ENCODE data around the gene CAMTA1. TPM values are rescaled to one million over a fixed set of nuclear protein-coding genes. Genes with fewer than 3 reads are reported as not detected.

Gene CAMTA1
- polyA plus RNA-seq, 1 experiment, result 64.9 TPM

- peaks cover 14% of the 10 kb centered on the region for H3K9me3 ChIP-seq (ENCODE audit: control insufficient read depth, insufficient read depth, low read length)
- no peak overlapping the region for H3K27ac ChIP-seq (ENCODE audit: low read depth, low read length)
- no peak for TF ChIP-seq CTCF (IDR thresholded peaks at IDR 0.05; ENCODE audit: low read depth, low read length)
- no peak overlapping the region for H3K4me3 ChIP-seq (ENCODE audit: low read depth, low read length)
- no peak for DNase-seq (ENCODE audit: low read depth, low spot score)
- no peaks in the 10 kb centered on the region for H3K27me3 ChIP-seq (ENCODE audit: control insufficient read depth, insufficient read depth, low read length)
- ChIA-PET CTCF (no interaction called here), POLR2A (no interaction called here)
Measured at GRCh38 chr1:7420098-7420445, 634.8 kb downstream of the CAMTA1 start.

GRCh38 chr1:7420470-7421100, 635.3 kb downstream of the CAMTA1 start:
- CTCF ChIA-PET, result no interaction called here
- no peak overlapping the region for H3K27ac ChIP-seq (ENCODE audit: low read depth, low read length)
- no peak overlapping the region for H3K4me3 ChIP-seq (ENCODE audit: low read depth, low read length)
- H3K27me3 ChIP-seq (ENCODE audit: control insufficient read depth, insufficient read depth, low read length), result no peaks in the 10 kb centered on the region
- POLR2A ChIA-PET, result no interaction called here
- no peak for TF ChIP-seq CTCF (IDR thresholded peaks at IDR 0.05; ENCODE audit: low read depth, low read length)
- DNase-seq (ENCODE audit: low read depth, low spot score), result no peak
- peaks cover 14% of the 10 kb centered on the region for H3K9me3 ChIP-seq (ENCODE audit: control insufficient read depth, insufficient read depth, low read length)

GRCh38 chr1:7421471-7422075, 636.3 kb downstream of the CAMTA1 start:
- Histone ChIP-seq H3K27ac (ENCODE audit: low read depth, low read length) (no peak overlapping the region), H3K4me3 (ENCODE audit: low read depth, low read length) (no peak overlapping the region), H3K27me3 (ENCODE audit: control insufficient read depth, insufficient read depth, low read length) (no peaks in the 10 kb centered on the region), H3K9me3 (ENCODE audit: control insufficient read depth, insufficient read depth, low read length) (peaks cover 14% of the 10 kb centered on the region)
- CTCF ChIA-PET, result interaction anchor here (0.6 kb wide), 1 partner anchor 28 kb away, joined by 3 read pairs; no protein-coding TSS in a partner anchor
- POLR2A ChIA-PET, result no interaction called here
- DNase-seq (ENCODE audit: low read depth, low spot score), result no peak
- TF ChIP-seq CTCF (IDR thresholded peaks at IDR 0.05; ENCODE audit: low read depth, low read length), result no peak

- Histone ChIP-seq H3K4me3 (ENCODE audit: low read depth, low read length) (no peak overlapping the region), H3K27me3 (ENCODE audit: control insufficient read depth, insufficient read depth, low read length) (no peaks in the 10 kb centered on the region), H3K27ac (ENCODE audit: low read depth, low read length) (no peak overlapping the region), H3K9me3 (ENCODE audit: control insufficient read depth, insufficient read depth, low read length) (peaks cover 14% of the 10 kb centered on the region)
- DNase-seq (ENCODE audit: low read depth, low spot score), result no peak
- ChIA-PET CTCF (interaction anchor here (0.6 kb wide), 1 partner anchor 27 kb away, joined by 3 read pairs; no protein-coding TSS in a partner anchor), POLR2A (no interaction called here)
- no peak for TF ChIP-seq CTCF (IDR thresholded peaks at IDR 0.05; ENCODE audit: low read depth, low read length)
Measured at GRCh38 chr1:7422081-7422480, 636.8 kb downstream of the CAMTA1 start.

- no peaks in the 10 kb centered on the region for H3K27me3 ChIP-seq (ENCODE audit: control insufficient read depth, insufficient read depth, low read length)
- POLR2A ChIA-PET, result no interaction called here
- CTCF ChIA-PET, result no interaction called here
Measured at GRCh38 chr1:7422561-7422960, 637.3 kb downstream of the CAMTA1 start.

More at GRCh38 chr1:7422561-7422960, 637.3 kb downstream of the CAMTA1 start:
- no peak for DNase-seq (ENCODE audit: low read depth, low spot score)
- H3K27ac ChIP-seq (ENCODE audit: low read depth, low read length), result no peak overlapping the region
- no peak overlapping the region for H3K4me3 ChIP-seq (ENCODE audit: low read depth, low read length)
- TF ChIP-seq CTCF (IDR thresholded peaks at IDR 0.05; ENCODE audit: low read depth, low read length), result no peak
- H3K9me3 ChIP-seq (ENCODE audit: control insufficient read depth, insufficient read depth, low read length), result peaks cover 11% of the 10 kb centered on the region
